Ishikawa (cell line): ENCODE measurements around the gene NPLOC4.
A peak's percentile ranks its signal among the peaks of the same experiment; 100 is the strongest.

ENCODE experiments used
- CEBPB ChIP-seq: IDR thresholded peaks from 2 replicates; pipeline ENCODE4 v1.6.1; 2012
- CREB1 ChIP-seq: IDR thresholded peaks from 2 replicates; pipeline ENCODE4 v1.6.1; 2012; ENCODE audit warnings: low read depth
- EGR1 ChIP-seq: IDR thresholded peaks from 2 replicates; pipeline ENCODE4 v1.6.1; 2012
- EP300 ChIP-seq: IDR thresholded peaks from 2 replicates; pipeline ENCODE4 v1.6.1; 2012; ENCODE audit warnings: borderline replicate concordance
- FOXM1 ChIP-seq: IDR thresholded peaks from 2 replicates; pipeline ENCODE4 v1.6.1; 2012; ENCODE audit warnings: low read depth, borderline replicate concordance
- MAX ChIP-seq: IDR thresholded peaks from 2 replicates; pipeline ENCODE4 v1.6.1; 2012
- NFIC ChIP-seq: IDR thresholded peaks from 2 replicates; pipeline ENCODE4 v1.6.1; 2012
- RAD21 ChIP-seq: IDR thresholded peaks from 2 replicates; pipeline ENCODE4 v1.6.1; 2012; ENCODE audit warnings: low read depth
- REST ChIP-seq: IDR thresholded peaks from 2 replicates; pipeline ENCODE4 v1.6.1; 2012; ENCODE audit warnings: low read depth, mild to moderate bottlenecking
- TAF1 ChIP-seq: IDR thresholded peaks from 2 replicates; pipeline ENCODE4 v1.6.1; 2012; ENCODE audit warnings: low read depth, mild to moderate bottlenecking
- TCF12 ChIP-seq: IDR thresholded peaks from 2 replicates; pipeline ENCODE4 v1.6.1; 2012; ENCODE audit warnings: low read depth
- TEAD4 ChIP-seq: IDR thresholded peaks from 2 replicates; pipeline ENCODE4 v1.6.1; 2012
- USF1 ChIP-seq: IDR thresholded peaks from 2 replicates; pipeline ENCODE4 v1.6.1; 2012
- YY1 ChIP-seq: IDR thresholded peaks from 2 replicates; pipeline ENCODE4 v1.6.1; 2012; ENCODE audit warnings: low read depth
- ZBTB7A ChIP-seq: IDR thresholded peaks from 2 replicates; pipeline ENCODE4 v1.6.1; 2012; ENCODE audit warnings: low read depth

NPLOC4 gene

GRCh38 chr17:81557276-81558114, 79.4 kb downstream of the NPLOC4 start:
- TF ChIP-seq FOXM1 (no peak), CEBPB (no peak), RAD21 (no peak), TAF1 (no peak), YY1 (no peak)

GRCh38 chr17:81556863-81557262, 80.0 kb downstream of the NPLOC4 start:
- TF ChIP-seq EGR1 (no peak), CREB1 (no peak), TEAD4 (no peak), USF1 (no peak), TCF12 (no peak), REST (no peak), ZBTB7A (no peak), NFIC (no peak), TAF1 (no peak)

- TF ChIP-seq RAD21: no peak
- TF ChIP-seq EGR1: no peak
- no peak for TF ChIP-seq TAF1
- no peak for TF ChIP-seq NFIC
- no peak for TF ChIP-seq ZBTB7A
- no peak for TF ChIP-seq MAX
- no peak for TF ChIP-seq USF1
- no peak for TF ChIP-seq REST
Observed at GRCh38 chr17:81556175-81556691, 80.7 kb downstream of the NPLOC4 start.

GRCh38 chr17:81553616-81554181, 83.2 kb downstream of the NPLOC4 start:
- TF ChIP-seq YY1 (no peak), USF1 (peak; percentile 86), NFIC (peak; percentile 70)

GRCh38 chr17:81553018-81553615, 83.8 kb downstream of the NPLOC4 start:
- TF ChIP-seq MAX (0 out of 2 replicates have a peak, but pooled peaks have one; percentile 1), EP300 (0 out of 2 replicates have a peak, but pooled peaks have one; percentile 10), CREB1 (no peak), NFIC (no peak), YY1 (no peak), TAF1 (peak; percentile 27; the same call in 1 of the 2 replicates)
